Adrenal gland (tissue), 5 donors: ENCODE measurements around the gene PCSK6.

Source experiments
- CTCF ChIP-seq, 6 experiments: fragments of 450-650 bp in 4 of 6; fragments of 200-600 bp in 2 of 6; sonication (generic) in 1 of 6; IDR thresholded peaks; 1 replicate in 5 of 6; 2 replicates in 1 of 6; pipeline versions ENCODE4 v1.5.1 to v1.8.0; 2016 to 2021; ENCODE audit warnings: antibody characterized with exemption in 6 of 6, mild to moderate bottlenecking in 2 of 6, moderate library complexity in 1 of 6
- POLR2A ChIP-seq, 2 donors: fragments of 450-650 bp; IDR thresholded peaks; one replicate each; pipeline ENCODE4 v1.6.1; 2017; ENCODE audit warnings: antibody characterized with exemption in 2 of 2, mild to moderate bottlenecking in 2 of 2, moderate library complexity in 1 of 2
- donor health status: DM: no; HTN: no; CAD: no.

- TF ChIP-seq CTCF (IDR thresholded peaks at IDR 0.05) (no peak), POLR2A (IDR thresholded peaks at IDR 0.05) (no peak)
Observed at GRCh38 chr15:101510212-101511197, 21.0 kb upstream of the PCSK6 start.
